Occipital lobe (tissue), 3 donors: ENCODE measurements around the gene GAPVD1. TPM values are rescaled to one million over a fixed set of nuclear protein-coding genes. Genes with fewer than 3 reads are reported as not detected.
A peak's percentile ranks its signal among the peaks of the same experiment; 100 is the strongest.

Experiments used
- DNase-seq: peaks from one replicate; lab custom pipeline; 2025; lab: John Stamatoyannopoulos, UW
- small RNA-seq: library from RNA; depleted of rRNA; stranded (forward); fragments of <200 nt; gene quantifications from one replicate; pipeline ENCODE3, GENCODE V24; 2014
- total RNA-seq: library from RNA; depleted of rRNA; stranded (reverse); fragments of >200 nt; gene quantifications from one replicate; pipeline ENCODE4 v1.2.3, GENCODE V29; 2014

GAPVD1 gene
- total RNA-seq, 1 donor from 2014 or later, result 81.6 TPM

- DNase-seq, result no peak
These were observed 143.1 kb downstream of the GAPVD1 start for GRCh38 chr9:125404733-125405132.

- no peak for DNase-seq
These were observed 144.5 kb downstream of the GAPVD1 start for GRCh38 chr9:125405938-125406809.

GRCh38 chr9:125406810-125407087 lies 145.1 kb downstream of the GAPVD1 start:
- no peak for DNase-seq

GRCh38 chr9:125407432-125407973 lies 145.9 kb downstream of the GAPVD1 start:
- DNase-seq, result no peak

- peak; percentile 13 for DNase-seq
These were observed 146.6 kb downstream of the GAPVD1 start for GRCh38 chr9:125407974-125408900.

GRCh38 chr9:125409217-125409636 lies 147.6 kb downstream of the GAPVD1 start:
- no peak for DNase-seq

GRCh38 chr9:125409637-125410521 lies 148.3 kb downstream of the GAPVD1 start:
- DNase-seq, result no peak

- no peak for DNase-seq
These were observed 148.9 kb downstream of the GAPVD1 start for GRCh38 chr9:125410522-125410894.

GRCh38 chr9:125411171-125411756 lies 149.6 kb downstream of the GAPVD1 start:
- DNase-seq, result no peak

- no peak for DNase-seq
These were observed 150.5 kb downstream of the GAPVD1 start for GRCh38 chr9:125412166-125412565.

GRCh38 chr9:125413579-125413978 lies 152.0 kb downstream of the GAPVD1 start:
- no peak for DNase-seq

- no peak for DNase-seq
These were observed 154.2 kb downstream of the GAPVD1 start for GRCh38 chr9:125415583-125416460.

- DNase-seq, result no peak
These were observed 154.9 kb downstream of the GAPVD1 start for GRCh38 chr9:125416517-125416916.

Small RNAs within 50 kb of the gene (small RNA-seq; reads per million reads assigned to genes)
- gene AL354710.1 (not detected), gene RNU6-1020P (not detected)

Other genes starting within 250 kb of the GAPVD1 start
- 51.3 TPM for gene SCAI, start 118.3 kb upstream of the GAPVD1 start, total RNA-seq
- 23.1 TPM for gene PPP6C, start 72.0 kb upstream of the GAPVD1 start, total RNA-seq
- 17.5 TPM for gene RABEPK, start 61.3 kb upstream of the GAPVD1 start, total RNA-seq
- 25.4 TPM for gene HSPA5, start 20.5 kb upstream of the GAPVD1 start, total RNA-seq